Measurements from ENCODE around the gene KCTD17.

Gene KCTD17

DNA sequence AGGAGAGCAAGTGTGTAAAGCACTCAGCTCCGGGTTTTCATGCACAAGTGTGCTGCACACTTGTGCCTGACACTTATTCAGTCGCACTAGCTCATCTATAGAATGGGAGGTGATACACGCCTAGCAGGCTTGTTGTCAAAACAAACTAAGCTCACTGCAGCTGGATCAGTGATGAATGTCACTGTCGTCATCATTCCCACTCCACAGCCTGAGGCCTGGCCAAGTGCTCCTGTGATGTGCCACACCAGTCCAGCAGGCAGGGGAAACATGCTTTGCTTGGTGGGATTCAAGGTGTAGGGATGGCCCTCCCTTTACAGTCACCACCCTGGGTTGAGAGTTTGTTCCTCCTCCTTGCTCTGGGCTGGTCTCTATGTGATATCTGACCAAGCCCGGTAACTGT lies 25.2 kb upstream of the KCTD17 start:
- Mint-ChIP-seq H3K4me1 (ENCODE audit: low read depth) (no peaks in the 10 kb centered on the region), H3K9me3 (no peaks in the 10 kb centered on the region), H3K27ac (no peak overlapping the region), H3K4me3 (no peak overlapping the region), H3K27me3 (peaks cover 6% of the 10 kb centered on the region), H3K36me3 (ENCODE audit: low read depth) (peaks cover 2% of the 10 kb centered on the region)
- DNase-seq = no peak

DNA sequence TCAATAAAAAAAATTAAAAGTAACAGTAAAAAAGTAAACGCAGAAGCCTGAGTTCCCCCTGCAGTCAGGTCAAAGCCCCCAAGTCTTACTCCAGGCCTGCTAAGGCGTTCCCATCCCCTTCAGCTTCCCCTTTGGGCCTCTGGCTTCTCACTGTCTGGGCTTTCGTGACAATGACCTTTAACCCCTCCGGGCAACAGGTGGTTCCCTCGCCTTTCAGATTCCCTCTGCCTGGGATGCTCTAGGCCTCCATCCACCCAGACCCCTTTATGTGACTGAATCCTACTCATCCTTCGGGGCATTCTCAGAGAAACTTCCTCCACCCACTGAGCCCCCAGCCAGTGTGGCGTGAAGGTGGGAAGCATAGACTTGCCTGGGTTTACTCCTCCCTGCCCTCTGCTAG lies 24.0 kb upstream of the KCTD17 start:
- H3K27me3 Mint-ChIP-seq = no peaks in the 10 kb centered on the region
- no peak for DNase-seq
- peaks cover 2% of the 10 kb centered on the region for H3K36me3 Mint-ChIP-seq (ENCODE audit: low read depth)
- no peak overlapping the region for H3K27ac Mint-ChIP-seq
- H3K4me3 Mint-ChIP-seq = no peak overlapping the region
- H3K4me1 Mint-ChIP-seq (ENCODE audit: low read depth) = no peaks in the 10 kb centered on the region
- no peaks in the 10 kb centered on the region for H3K9me3 Mint-ChIP-seq

DNA sequence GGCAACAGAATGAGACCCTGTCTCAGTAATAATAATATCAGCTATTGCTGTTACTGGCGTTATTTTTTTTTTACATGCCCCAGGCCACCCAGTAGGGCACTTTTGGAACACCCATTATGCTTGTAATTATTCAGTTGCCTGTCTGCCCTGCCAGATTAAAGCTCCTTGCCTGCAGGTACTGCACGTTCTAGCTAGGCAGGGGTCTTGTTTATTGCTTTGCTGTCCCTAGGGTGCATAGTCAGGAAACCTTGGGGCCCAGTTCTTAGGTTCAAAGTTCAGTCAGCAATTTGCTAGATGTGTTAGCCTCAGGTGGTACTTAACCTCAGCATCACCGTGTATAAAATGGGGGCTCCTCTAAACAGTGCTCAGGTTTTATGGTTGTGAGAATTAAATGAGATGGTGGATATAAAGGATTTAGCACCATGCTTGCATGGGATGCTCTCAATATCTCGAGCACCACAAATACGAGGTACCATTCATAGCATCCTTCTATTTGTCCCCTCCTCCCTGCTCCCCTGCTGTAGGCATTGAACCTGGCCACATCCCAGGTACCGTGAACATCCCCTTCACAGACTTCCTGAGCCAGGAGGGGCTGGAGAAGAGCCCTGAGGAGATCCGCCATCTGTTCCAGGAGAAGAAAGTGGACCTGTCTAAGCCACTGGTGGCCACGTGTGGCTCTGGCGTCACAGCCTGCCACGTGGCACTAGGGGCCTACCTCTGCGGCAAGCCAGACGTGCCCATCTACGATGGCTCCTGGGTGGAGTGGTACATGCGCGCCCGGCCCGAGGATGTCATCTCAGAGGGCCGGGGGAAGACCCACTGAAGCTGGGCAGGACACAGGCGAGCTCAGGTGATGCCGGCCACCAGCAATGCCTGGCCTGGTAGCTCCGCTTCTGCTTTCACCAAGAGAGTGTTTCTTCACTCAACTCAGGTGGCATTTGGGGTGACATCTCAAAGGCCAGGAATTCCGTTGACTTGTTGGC lies 22.6 kb upstream of the KCTD17 start:
- Mint-ChIP-seq H3K27me3 (no peaks in the 10 kb centered on the region), H3K27ac (no peak overlapping the region), H3K4me3 (no peak overlapping the region), H3K36me3 (ENCODE audit: low read depth) (peaks cover 2% of the 10 kb centered on the region), H3K9me3 (no peaks in the 10 kb centered on the region), H3K4me1 (ENCODE audit: low read depth) (no peaks in the 10 kb centered on the region)
- no peak for DNase-seq

DNA sequence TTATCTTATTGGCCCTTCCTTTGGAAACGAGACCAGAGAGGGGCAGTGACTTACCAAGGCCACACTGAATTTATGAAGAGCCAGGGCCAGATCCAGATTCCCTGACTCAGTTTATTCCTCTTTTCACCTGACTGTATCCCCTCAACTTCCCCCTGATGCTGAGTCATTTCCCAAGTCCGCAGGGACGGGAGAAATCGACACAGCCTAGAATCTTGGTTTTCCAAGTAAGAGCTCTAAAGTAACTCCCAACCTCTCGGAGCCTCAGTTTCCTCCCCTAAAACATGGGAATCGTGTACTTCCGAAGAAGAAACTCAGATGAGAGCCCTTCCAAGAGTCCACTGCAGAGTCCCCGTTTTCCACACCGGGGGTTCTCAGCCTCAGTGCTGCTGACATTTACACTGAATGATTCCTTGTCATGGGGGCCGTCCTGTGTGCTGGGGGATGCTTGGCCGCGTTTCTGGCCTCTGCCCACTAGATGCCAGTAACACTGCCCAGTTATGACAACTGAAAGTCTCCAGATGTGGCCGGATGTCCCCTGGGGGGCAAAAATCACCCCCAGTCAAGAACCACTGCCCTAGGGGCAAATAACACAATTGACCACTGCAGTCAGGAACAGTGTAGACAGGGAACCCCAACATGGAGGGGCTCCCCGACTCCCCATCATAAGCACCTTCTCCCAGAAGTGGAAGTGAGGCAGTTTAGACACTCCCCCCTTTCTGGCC lies 20.8 kb upstream of the KCTD17 start:
- no peak for DNase-seq
- no peaks in the 10 kb centered on the region for H3K9me3 Mint-ChIP-seq
- H3K4me3 Mint-ChIP-seq = no peak overlapping the region
- peaks cover 2% of the 10 kb centered on the region for H3K36me3 Mint-ChIP-seq (ENCODE audit: low read depth)
- H3K4me1 Mint-ChIP-seq (ENCODE audit: low read depth) = no peaks in the 10 kb centered on the region
- peaks cover 4% of the 10 kb centered on the region for H3K27me3 Mint-ChIP-seq
- no peak overlapping the region for H3K27ac Mint-ChIP-seq

DNA sequence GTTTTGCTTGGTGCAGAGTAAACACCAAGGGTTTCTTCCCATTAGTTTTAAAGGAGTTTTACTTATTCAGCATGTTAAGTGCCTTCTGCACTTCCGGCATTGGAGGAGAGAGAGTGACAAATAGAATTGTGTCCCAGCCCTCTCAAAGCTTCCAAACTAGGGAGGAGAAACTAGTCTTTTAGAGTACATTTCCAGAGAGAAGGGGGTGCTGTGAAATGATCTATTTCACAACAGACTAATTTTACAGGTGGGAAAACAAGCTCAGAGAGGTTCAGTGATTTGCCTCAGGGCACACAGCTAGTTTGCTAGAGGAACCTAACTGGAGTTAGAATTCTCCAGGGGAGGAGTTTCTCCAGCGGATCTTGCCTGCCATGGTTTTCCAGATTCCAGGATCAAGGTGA lies 19.4 kb upstream of the KCTD17 start:
- no peak for DNase-seq
- no peak overlapping the region for H3K27ac Mint-ChIP-seq
- H3K36me3 Mint-ChIP-seq (ENCODE audit: low read depth) = no peaks in the 10 kb centered on the region
- no peaks in the 10 kb centered on the region for H3K4me1 Mint-ChIP-seq (ENCODE audit: low read depth)
- H3K27me3 Mint-ChIP-seq = peaks cover 8% of the 10 kb centered on the region
- no peaks in the 10 kb centered on the region for H3K9me3 Mint-ChIP-seq
- H3K4me3 Mint-ChIP-seq = no peak overlapping the region

DNA sequence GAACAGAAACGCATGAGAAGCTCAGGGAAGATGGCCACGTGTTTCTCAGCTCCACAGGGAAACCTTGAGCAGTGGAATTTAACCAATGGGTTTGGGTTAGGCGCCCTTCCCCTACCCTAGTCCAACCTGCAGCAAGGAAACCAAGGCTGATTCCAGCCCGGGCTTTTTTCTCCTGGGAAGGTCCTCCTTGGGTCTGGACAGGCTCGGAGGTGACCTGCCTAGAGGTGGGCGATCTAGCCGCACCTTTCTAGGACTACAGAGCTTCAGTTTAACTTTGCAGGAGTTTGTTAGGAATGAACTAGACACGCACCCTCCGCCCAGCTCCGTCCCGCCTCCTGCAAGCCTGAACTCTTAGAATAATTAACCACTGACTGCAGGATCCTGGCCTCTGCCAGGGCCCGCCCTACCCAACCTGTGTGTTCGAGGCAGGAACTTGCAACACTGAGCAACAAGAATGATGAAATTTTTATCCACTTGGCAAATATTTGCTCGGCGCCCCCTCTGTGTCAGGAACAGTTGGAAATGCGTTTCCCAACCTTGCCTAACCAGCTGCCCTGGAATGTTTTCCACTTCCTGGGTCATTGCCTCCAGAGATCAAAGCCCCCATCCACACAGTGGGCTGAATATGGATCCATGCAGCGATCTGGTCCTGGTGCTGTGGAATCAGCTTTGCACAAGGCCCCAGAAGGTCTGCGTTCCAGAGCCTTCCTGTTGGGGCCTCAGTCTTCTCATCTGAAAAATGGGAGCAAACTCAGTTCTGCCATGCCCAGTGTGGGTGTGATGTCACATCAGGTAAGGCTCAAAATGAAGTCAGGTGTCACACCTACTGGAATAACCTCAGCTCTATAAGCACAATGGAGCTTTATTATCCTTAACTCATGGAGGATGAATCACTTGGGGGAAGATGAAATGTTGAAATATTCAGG lies 18.7 kb upstream of the KCTD17 start:
- Mint-ChIP-seq H3K27ac (no peak overlapping the region), H3K36me3 (ENCODE audit: low read depth) (no peaks in the 10 kb centered on the region), H3K4me3 (no peak overlapping the region), H3K4me1 (ENCODE audit: low read depth) (no peaks in the 10 kb centered on the region), H3K9me3 (no peaks in the 10 kb centered on the region), H3K27me3 (peaks cover 15% of the 10 kb centered on the region)
- DNase-seq = no peak

DNA sequence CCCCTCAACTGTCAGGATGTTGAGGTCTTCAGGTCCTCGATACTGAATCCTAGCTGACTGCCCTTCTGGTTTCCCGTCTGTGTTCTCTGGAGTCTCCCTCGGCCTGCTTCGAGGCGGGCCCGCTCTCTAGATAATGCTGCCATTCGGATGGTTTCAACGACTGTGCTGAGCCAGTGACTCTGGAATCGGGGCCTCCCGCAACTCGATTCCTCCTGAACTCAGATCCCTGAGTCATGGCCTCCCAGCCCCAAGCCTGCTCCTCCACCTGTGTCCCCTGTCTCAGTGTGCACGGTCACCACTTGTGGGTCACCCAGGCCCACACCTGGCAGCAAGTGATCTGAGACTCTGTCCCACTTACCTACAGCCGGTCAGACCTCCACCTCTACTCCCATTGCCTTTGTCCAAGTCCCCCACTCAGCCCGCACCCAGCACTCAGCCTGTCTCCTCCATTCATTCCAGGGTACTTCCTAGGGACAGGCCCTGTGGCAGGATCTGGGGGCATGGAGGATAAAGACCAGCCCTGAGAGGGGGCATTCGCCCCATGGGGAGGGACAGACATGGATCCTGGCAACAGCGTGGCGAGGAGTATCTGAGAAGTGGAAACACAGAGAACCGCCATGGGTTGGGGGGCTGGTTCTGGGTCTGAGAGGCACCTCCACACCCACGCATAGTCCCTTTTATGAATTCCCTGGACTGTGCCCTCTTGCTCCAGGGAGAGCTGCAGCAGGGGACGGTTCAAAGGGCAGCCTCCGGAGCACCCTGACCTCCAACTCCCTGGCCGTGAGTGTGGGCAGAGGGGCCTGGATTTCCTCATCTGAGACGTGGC lies 17.7 kb upstream of the KCTD17 start:
- no peaks in the 10 kb centered on the region for H3K4me1 Mint-ChIP-seq (ENCODE audit: low read depth)
- H3K36me3 Mint-ChIP-seq (ENCODE audit: low read depth) = no peaks in the 10 kb centered on the region
- peaks cover 15% of the 10 kb centered on the region for H3K27me3 Mint-ChIP-seq
- H3K27ac Mint-ChIP-seq = no peak overlapping the region
- H3K4me3 Mint-ChIP-seq = no peak overlapping the region
- H3K9me3 Mint-ChIP-seq = no peaks in the 10 kb centered on the region
- DNase-seq = no peak

DNA sequence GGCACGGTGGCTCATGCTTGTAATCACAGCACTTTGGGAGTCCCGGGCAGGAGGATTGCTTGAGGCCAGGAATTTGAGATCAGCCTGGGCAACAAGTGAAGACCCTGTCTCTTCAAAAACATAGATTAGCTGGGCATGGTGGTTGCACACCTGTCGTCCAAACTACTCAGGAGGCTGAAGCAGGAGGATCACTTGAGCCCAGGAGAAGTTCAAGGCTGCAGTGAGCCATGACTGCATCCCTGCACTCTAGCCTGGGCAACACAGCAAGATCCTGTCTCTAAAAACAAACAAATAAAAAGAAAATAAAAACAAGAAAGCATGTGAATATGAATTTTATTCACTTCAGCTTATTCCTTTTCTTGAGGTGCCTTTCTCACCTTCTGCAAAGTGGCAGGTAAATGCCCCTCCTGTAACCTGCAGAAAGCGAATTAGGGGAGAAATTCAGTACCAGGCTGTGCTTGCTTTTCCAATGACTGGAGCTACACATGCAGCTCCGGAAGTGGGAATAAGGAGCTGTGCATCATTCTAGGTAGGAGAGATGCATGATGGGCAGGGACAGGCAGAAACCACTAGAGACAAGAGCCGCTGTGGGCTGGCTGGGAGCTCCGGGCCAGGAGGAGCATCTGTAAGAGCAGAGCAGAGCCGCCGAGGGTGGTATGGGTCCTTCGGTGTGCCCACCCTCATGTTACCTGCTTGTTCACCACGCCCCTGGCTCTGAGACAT lies 14.7 kb upstream of the KCTD17 start:
- DNase-seq = no peak
- H3K27ac Mint-ChIP-seq = no peak overlapping the region
- H3K4me3 Mint-ChIP-seq = no peak overlapping the region
- H3K27me3 Mint-ChIP-seq = peaks cover 15% of the 10 kb centered on the region
- no peaks in the 10 kb centered on the region for H3K36me3 Mint-ChIP-seq (ENCODE audit: low read depth)
- H3K9me3 Mint-ChIP-seq = no peaks in the 10 kb centered on the region
- H3K4me1 Mint-ChIP-seq (ENCODE audit: low read depth) = peaks cover 5% of the 10 kb centered on the region

DNA sequence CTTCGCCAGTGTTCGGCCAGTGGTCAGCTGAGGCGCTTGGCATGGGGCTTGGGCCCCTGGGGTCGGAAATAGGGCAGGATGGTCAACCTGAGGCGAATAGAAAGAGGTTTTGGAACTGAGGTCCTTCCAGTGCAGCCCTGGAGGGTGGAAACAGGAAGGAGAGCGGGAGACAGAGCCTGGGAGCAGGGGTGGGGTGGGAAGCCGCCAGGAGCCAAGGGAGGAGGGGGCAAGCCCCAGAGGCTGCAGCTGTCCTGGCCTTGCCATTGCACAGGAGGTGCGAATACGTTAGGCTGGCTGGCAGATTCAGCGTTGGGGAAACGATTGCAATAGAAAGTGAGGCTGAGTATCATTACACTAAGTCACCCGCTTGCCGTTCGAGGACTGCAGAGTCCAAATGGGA lies 13.9 kb upstream of the KCTD17 start:
- peaks cover 15% of the 10 kb centered on the region for H3K27me3 Mint-ChIP-seq
- H3K4me1 Mint-ChIP-seq (ENCODE audit: low read depth) = peaks cover 5% of the 10 kb centered on the region
- H3K36me3 Mint-ChIP-seq (ENCODE audit: low read depth) = no peaks in the 10 kb centered on the region
- H3K4me3 Mint-ChIP-seq = no peak overlapping the region
- H3K27ac Mint-ChIP-seq = no peak overlapping the region
- no peaks in the 10 kb centered on the region for H3K9me3 Mint-ChIP-seq
- DNase-seq = no peak

DNA sequence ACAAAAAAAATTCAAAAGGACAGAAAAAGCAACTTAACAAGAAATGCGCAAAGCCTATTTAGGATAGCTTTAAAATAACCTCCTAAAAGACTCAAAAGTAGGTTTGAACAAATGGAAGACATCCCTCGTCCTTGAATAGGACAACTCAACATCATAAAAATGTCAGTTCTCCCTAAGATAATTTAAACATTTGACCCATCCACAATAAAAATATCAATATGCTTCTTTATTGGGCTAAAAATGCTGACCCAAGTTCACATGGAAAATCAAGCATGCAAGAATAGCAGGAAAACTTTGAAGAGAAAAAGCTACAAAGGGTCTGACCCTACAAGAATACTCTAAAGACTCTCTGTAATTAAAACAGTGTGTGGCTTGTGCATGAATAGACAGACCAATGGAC lies 12.1 kb upstream of the KCTD17 start:
- Mint-ChIP-seq H3K9me3 (no peaks in the 10 kb centered on the region), H3K4me3 (no peak overlapping the region), H3K36me3 (ENCODE audit: low read depth) (no peaks in the 10 kb centered on the region), H3K27me3 (peaks cover 15% of the 10 kb centered on the region), H3K4me1 (ENCODE audit: low read depth) (peaks cover 7% of the 10 kb centered on the region), H3K27ac (no peak overlapping the region)
- no peak for DNase-seq

DNA sequence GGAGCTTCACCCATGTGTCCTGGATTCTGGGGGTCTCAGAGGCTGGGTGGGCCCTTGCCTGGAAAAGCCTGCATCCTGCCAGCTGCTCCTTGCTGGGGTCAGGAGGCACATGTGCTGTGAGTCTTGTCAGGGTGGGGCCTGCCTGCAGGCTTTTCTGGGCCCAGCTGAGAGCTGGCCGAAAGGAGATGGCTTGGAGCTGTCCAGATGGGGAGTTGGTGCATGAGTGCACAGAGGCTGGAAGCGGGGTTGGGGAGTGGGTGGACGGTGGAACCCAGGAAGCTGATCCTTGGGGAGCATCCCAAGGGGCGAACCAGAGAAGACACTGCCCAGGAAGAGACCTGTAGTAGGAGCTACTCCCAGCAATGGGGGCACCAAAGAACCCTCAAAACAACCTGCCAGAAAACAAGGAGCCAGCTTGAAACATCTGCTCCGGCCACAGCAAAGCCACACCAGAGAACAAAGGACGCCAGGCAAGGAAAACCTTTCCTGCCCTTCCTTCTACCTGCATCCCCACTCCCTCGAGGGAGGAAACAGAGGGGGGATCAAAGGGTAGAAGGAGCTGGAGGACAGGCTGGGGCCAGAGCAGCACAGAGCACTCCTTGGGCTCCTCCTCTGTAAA lies 8.2 kb upstream of the KCTD17 start:
- peaks cover 19% of the 10 kb centered on the region for H3K4me1 Mint-ChIP-seq (ENCODE audit: low read depth)
- H3K36me3 Mint-ChIP-seq (ENCODE audit: low read depth) = no peaks in the 10 kb centered on the region
- DNase-seq = no peak
- H3K27ac Mint-ChIP-seq = no peak overlapping the region
- H3K27me3 Mint-ChIP-seq = no peaks in the 10 kb centered on the region
- H3K4me3 Mint-ChIP-seq = no peak overlapping the region
- H3K9me3 Mint-ChIP-seq = no peaks in the 10 kb centered on the region

DNA sequence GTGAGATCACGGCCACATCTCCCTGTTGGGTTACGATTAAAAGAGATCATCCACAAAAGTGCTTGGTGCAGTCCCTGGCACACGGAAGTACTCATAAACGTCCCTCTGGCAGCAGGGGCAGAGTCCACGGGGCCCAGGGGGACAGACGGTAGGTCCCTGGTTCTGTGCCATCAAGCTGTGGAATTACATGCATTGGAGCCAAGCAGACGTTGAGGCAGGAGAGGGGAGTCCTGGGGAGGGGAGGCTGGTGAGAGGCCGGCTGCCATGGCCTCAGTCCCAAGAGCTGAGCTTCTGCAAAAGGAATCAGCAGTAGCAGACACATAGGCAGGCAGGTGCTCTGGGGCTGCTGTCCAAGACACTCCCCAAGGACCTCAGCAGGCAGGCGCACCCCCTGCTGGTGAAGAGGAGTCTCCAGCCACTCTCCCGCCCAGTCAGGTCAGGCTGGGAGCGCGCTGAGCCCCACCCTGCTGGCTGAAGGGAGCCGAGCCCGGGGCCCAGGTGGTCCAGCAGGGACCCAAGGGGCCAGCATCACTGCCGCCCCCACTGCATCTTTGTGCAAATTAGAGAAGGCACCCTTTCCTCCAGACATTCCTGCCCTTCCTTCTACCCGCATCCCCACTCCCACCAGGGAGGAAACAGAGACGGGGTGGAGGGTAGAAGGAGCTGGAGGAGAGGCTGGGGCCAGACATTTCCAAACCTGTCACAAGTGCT lies 7.6 kb upstream of the KCTD17 start:
- Mint-ChIP-seq H3K36me3 (ENCODE audit: low read depth) (no peaks in the 10 kb centered on the region), H3K4me3 (no peak overlapping the region), H3K9me3 (no peaks in the 10 kb centered on the region), H3K27ac (no peak overlapping the region), H3K27me3 (no peaks in the 10 kb centered on the region), H3K4me1 (ENCODE audit: low read depth) (peaks cover 19% of the 10 kb centered on the region)
- DNase-seq = peak; percentile 58

Measured in activated T-cell treated with anti-CD3 and anti-CD28 coated beads, Interleukin-2, amount 50 U/mL, for 24 hours (primary cell).